Measurements from ENCODE around the gene EBLN1. TPM values are rescaled to one million over a fixed set of nuclear protein-coding genes. Genes with fewer than 3 reads are reported as not detected.

The EBLN1 gene
- total RNA-seq, 2 donors from 2014 or later: not detected

GRCh38 chr10:22247636-22248035, 29.8 kb upstream of the EBLN1 start:
- Histone ChIP-seq H3K27me3 (replicated peaks; ENCODE audit: insufficient read depth) (no peaks in the 10 kb centered on the region), H3K4me1 (ENCODE audit: control insufficient read depth in 1 of 2, low read depth in 2 of 2) (peaks cover 0 to 3% of the 10 kb centered on the region in 2 donors), H3K9me3 (no peaks in the 10 kb centered on the region), H3K27ac (no peak overlapping the region), H3K36me3 (no peaks in the 10 kb centered on the region), H3K4me3 (no peak overlapping the region)
- TF ChIP-seq CTCF (IDR thresholded peaks at IDR 0.05): no peak
- DNase-seq (ENCODE audit: low spot score) (no peak), ATAC-seq (ENCODE audit: insufficient number of reproducible peaks, low FRiP score, low read depth) (no peak)

DNA sequence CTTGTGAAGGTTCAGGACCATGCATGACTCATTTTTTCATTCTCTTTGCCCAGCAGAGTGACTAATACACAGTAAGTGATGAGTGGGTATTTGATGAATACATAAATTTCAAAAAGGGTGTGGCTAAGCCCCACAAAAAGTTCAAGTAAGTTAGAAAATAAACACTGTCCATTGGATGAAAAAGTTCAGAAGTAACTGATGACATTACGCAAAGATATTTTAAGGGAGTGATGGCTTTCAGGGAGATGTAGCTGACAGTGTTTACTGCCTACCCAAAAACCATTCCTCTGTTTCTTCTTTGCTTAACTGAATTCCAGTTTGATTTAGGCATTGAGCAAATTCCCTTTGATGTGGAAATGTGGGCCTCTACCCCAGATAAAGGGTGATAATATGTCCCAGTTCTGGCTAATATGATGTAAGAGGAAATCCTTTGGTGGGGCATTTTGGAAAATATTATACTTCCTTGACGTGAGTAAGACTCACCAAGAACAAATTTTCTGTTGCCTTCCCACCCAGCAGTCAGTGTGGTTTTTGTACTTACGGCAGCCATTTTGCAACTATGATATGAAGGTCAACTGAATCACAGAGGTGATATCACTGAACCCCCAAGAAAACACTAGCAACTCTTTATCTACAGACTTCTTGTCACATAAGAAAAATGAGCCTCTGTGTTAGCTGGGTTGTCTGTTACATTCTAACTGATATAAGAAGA, 29.0 kb upstream of the EBLN1 start:
- Histone ChIP-seq H3K9me3 (no peaks in the 10 kb centered on the region), H3K27ac (no peak overlapping the region), H3K4me3 (no peak overlapping the region), H3K27me3 (replicated peaks; ENCODE audit: insufficient read depth) (no peaks in the 10 kb centered on the region), H3K4me1 (ENCODE audit: control insufficient read depth in 1 of 2, low read depth in 2 of 2) (peaks cover 0 to 3% of the 10 kb centered on the region in 2 donors), H3K36me3 (no peaks in the 10 kb centered on the region)
- TF ChIP-seq CTCF (IDR thresholded peaks at IDR 0.05): no peak
- DNase-seq (ENCODE audit: low spot score): no peak
- ATAC-seq (ENCODE audit: insufficient number of reproducible peaks, low FRiP score, low read depth): no peak

- no peak overlapping the region for H3K27ac ChIP-seq
- H3K9me3 ChIP-seq: no peaks in the 10 kb centered on the region
- no peaks in the 10 kb centered on the region for H3K36me3 ChIP-seq
- H3K4me1 ChIP-seq (ENCODE audit: control insufficient read depth in 1 of 2, low read depth in 2 of 2): peaks cover 0 to 3% of the 10 kb centered on the region in 2 donors
- TF ChIP-seq CTCF (IDR thresholded peaks at IDR 0.05): no peak
- H3K4me3 ChIP-seq: no peak overlapping the region
- DNase-seq (ENCODE audit: low spot score) (no peak), ATAC-seq (ENCODE audit: insufficient number of reproducible peaks, low FRiP score, low read depth) (no peak)
- no peaks in the 10 kb centered on the region for H3K27me3 ChIP-seq (replicated peaks; ENCODE audit: insufficient read depth)
Observed at GRCh38 chr10:22245567-22245966, 27.8 kb upstream of the EBLN1 start.

DNA sequence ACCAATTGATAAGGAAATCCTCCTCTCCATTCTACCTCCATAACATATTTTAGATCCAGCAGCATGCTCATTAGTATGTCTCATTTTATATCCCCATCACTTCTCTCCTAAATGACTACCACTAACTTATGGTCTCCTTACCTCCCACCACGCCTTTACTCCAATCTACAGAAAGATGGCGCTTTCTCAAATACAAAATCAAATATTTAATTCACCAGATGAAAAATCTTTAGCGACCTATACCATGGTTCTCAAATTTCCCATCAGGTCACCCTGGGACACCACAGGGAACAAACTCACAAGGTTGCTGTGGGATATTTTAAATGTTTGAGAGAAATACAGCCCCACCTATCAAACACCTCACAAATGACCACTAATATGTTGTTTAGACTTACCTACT, 27.0 kb upstream of the EBLN1 start:
- no peak for DNase-seq (ENCODE audit: low spot score)
- Histone ChIP-seq H3K27me3 (replicated peaks; ENCODE audit: insufficient read depth) (no peaks in the 10 kb centered on the region), H3K4me3 (no peak overlapping the region), H3K27ac (no peak overlapping the region), H3K4me1 (ENCODE audit: control insufficient read depth in 1 of 2, low read depth in 2 of 2) (peaks cover 0 to 3% of the 10 kb centered on the region in 2 donors), H3K9me3 (no peaks in the 10 kb centered on the region), H3K36me3 (no peaks in the 10 kb centered on the region)
- no peak for TF ChIP-seq CTCF (IDR thresholded peaks at IDR 0.05)
- ATAC-seq (ENCODE audit: insufficient number of reproducible peaks, low FRiP score, low read depth): no peak

DNA sequence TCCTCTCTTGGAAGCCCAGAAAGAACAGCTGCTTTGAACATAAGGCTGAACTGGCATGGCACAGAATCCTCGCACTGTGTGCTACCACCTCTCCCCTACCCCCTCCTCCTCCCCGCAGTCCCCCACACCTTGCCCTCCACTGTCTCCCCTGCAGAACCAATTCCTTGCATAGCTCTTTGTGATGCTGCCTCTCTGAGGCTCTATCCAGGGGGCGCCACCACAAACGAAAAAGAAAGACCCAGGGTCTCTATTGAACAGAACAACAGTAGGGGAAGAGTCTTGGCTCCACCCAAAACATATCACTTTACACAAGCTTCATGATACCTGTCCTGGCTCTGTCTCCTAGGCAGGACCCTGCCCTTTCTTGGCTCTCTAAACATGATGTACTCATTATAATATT, 26.2 kb upstream of the EBLN1 start:
- TF ChIP-seq CTCF (IDR thresholded peaks at IDR 0.05): no peak
- H3K4me1 ChIP-seq (ENCODE audit: control insufficient read depth in 1 of 2, low read depth in 2 of 2): peaks cover 0 to 3% of the 10 kb centered on the region in 2 donors
- ATAC-seq (ENCODE audit: insufficient number of reproducible peaks, low FRiP score, low read depth): no peak
- no peaks in the 10 kb centered on the region for H3K9me3 ChIP-seq
- no peak for DNase-seq (ENCODE audit: low spot score)
- no peak overlapping the region for H3K4me3 ChIP-seq
- no peaks in the 10 kb centered on the region for H3K27me3 ChIP-seq (replicated peaks; ENCODE audit: insufficient read depth)
- no peaks in the 10 kb centered on the region for H3K36me3 ChIP-seq
- H3K27ac ChIP-seq: no peak overlapping the region

All from thoracic aorta (tissue), 2 donors.